SU-DHL-6 (cell line): Measurements from ENCODE around the gene RAB33A.

ENCODE experiments used
- H2AFZ ChIP-seq: fragments of 200-600 bp; sonication (generic); 2 replicates; pipeline ENCODE4 v1.6.1; 2014; ENCODE audit warnings: low read depth, mild to moderate bottlenecking, moderate library complexity, mixed read lengths, antibody characterized with exemption, low read length; ENCODE audit not compliant: severe bottlenecking
- H3F3A ChIP-seq: fragments of 200-600 bp; shearing (Covaris generic); 2 replicates; pipeline ENCODE4 v1.6.0; 2016; ENCODE audit warnings: antibody characterized with exemption, mild to moderate bottlenecking; ENCODE audit not compliant: insufficient read depth
- H3K27ac ChIP-seq: fragments of 200-600 bp; sonication (generic); 2 replicates; pipeline ENCODE4 v1.5.1; 2016; ENCODE audit warnings: low read depth, mild to moderate bottlenecking, low read length, moderate library complexity, mixed read lengths
- H3K27me3 ChIP-seq: fragments of 200-600 bp; sonication (generic), shearing (Covaris generic); 2 replicates; pipeline ENCODE4 v1.6.0; 2014; ENCODE audit warnings: mild to moderate bottlenecking, low read length
- H3K36me3 ChIP-seq: fragments of 200-600 bp; sonication (generic); 2 replicates; pipeline ENCODE4 v1.6.1; 2014; ENCODE audit warnings: mild to moderate bottlenecking, low read length, mixed read lengths
- H3K4me2 ChIP-seq: fragments of 300-600, 200-600 bp; shearing (Covaris generic), sonication (generic); 2 replicates; pipeline ENCODE4 v1.6.0; 2014; ENCODE audit warnings: low read length, low read depth, mild to moderate bottlenecking; ENCODE audit not compliant: poor library complexity, severe bottlenecking
- H3K4me3 ChIP-seq: fragments of 200-600 bp; sonication (generic); 2 replicates; pipeline ENCODE4 v1.5.1; 2014; ENCODE audit warnings: antibody characterized with exemption, low read length, mild to moderate bottlenecking, mixed read lengths; ENCODE audit not compliant: insufficient read depth, poor library complexity, severe bottlenecking
- H3K79me2 ChIP-seq: fragments of 200-600 bp; sonication (generic); 2 replicates; pipeline ENCODE4 v1.6.1; 2014; ENCODE audit warnings: mild to moderate bottlenecking, low read length, moderate library complexity; ENCODE audit not compliant: insufficient read depth
- H3K9ac ChIP-seq: fragments of 200-600 bp; sonication (generic); 2 replicates; pipeline ENCODE4 v1.7.0; 2014; ENCODE audit warnings: mild to moderate bottlenecking, low read length
- H3K9me2 ChIP-seq: fragments of 200-600 bp; sonication (generic); replicated peaks from 2 replicates; pipeline ENCODE4 v1.6.1; 2014; ENCODE audit warnings: low read length; ENCODE audit not compliant: insufficient read depth
- H3K9me3 ChIP-seq: fragments of 200-600 bp; sonication (generic); 2 replicates; pipeline ENCODE4 v1.6.1; 2014; ENCODE audit warnings: low read length, mixed read lengths; ENCODE audit not compliant: insufficient read depth
- H4K20me1 ChIP-seq: fragments of 200-600 bp; sonication (generic); 2 replicates; pipeline ENCODE4 v1.6.1; 2014; ENCODE audit warnings: low read depth, mild to moderate bottlenecking, antibody characterized with exemption, low read length, moderate library complexity, mixed read lengths
- CTCF ChIP-seq: fragments of 200-600 bp; sonication (generic); IDR thresholded peaks from one replicate; pipeline ENCODE4 v1.5.1; 2017; ENCODE audit warnings: antibody characterized with exemption, mild to moderate bottlenecking, low read length, moderate library complexity; ENCODE audit not compliant: insufficient read depth, poor library complexity, severe bottlenecking
- EZH2phosphoT487 ChIP-seq: fragments of 200-600 bp; sonication (generic), shearing (Covaris generic); conservative IDR thresholded peaks from 2 replicates; pipeline ENCODE4 v1.6.1; 2018; ENCODE audit warnings: mild to moderate bottlenecking, antibody characterized with exemption, low read length, moderate library complexity, mixed read lengths

Gene RAB33A

GRCh38 chrX:130147631-130148030, 24.1 kb upstream of the RAB33A start:
- Histone ChIP-seq H3K4me3 (no peak overlapping the region), H3K79me2 (no peaks in the 10 kb centered on the region), H3K9me2 (no peaks in the 10 kb centered on the region), H4K20me1 (no peaks in the 10 kb centered on the region), H3K4me2 (no peak overlapping the region), H2AFZ (no peak overlapping the region), H3K27ac (no peak overlapping the region), H3K27me3 (no peaks in the 10 kb centered on the region), H3K9ac (no peak overlapping the region), H3K9me3 (no peaks in the 10 kb centered on the region), H3K36me3 (peaks cover 2% of the 10 kb centered on the region; the same call in 1 of the 2 replicates), H3F3A (no peaks in the 10 kb centered on the region)
- no peak for TF ChIP-seq EZH2phosphoT487
- TF ChIP-seq CTCF = no peak

- TF ChIP-seq CTCF (no peak), EZH2phosphoT487 (no peak)
- no peak overlapping the region for H3K9ac ChIP-seq
- no peak overlapping the region for H2AFZ ChIP-seq
- H3F3A ChIP-seq = no peaks in the 10 kb centered on the region
- H3K36me3 ChIP-seq = no peaks in the 10 kb centered on the region
- H3K79me2 ChIP-seq = peaks cover 16% of the 10 kb centered on the region; the same call in 1 of the 2 replicates
- no peaks in the 10 kb centered on the region for H3K27me3 ChIP-seq
- H3K4me3 ChIP-seq = no peak overlapping the region
- no peak overlapping the region for H3K4me2 ChIP-seq
- H4K20me1 ChIP-seq = no peaks in the 10 kb centered on the region
- H3K27ac ChIP-seq = no peak overlapping the region
- H3K9me2 ChIP-seq = no peaks in the 10 kb centered on the region
- H3K9me3 ChIP-seq = no peaks in the 10 kb centered on the region
These were observed 16.2 kb upstream of the RAB33A start for GRCh38 chrX:130155564-130155963.

GRCh38 chrX:130158311-130158710, 13.5 kb upstream of the RAB33A start:
- no peaks in the 10 kb centered on the region for H3K9me3 ChIP-seq
- no peaks in the 10 kb centered on the region for H4K20me1 ChIP-seq
- H3K27me3 ChIP-seq = no peaks in the 10 kb centered on the region
- no peak overlapping the region for H3K4me3 ChIP-seq
- TF ChIP-seq EZH2phosphoT487 = no peak
- no peak for TF ChIP-seq CTCF
- H3K27ac ChIP-seq = no peak overlapping the region
- H3K4me2 ChIP-seq = no peak overlapping the region
- H3K9me2 ChIP-seq = no peaks in the 10 kb centered on the region
- no peak overlapping the region for H3K9ac ChIP-seq
- no peak overlapping the region for H2AFZ ChIP-seq
- no peaks in the 10 kb centered on the region for H3K36me3 ChIP-seq
- peaks cover 31% of the 10 kb centered on the region; the same call in 1 of the 2 replicates for H3K79me2 ChIP-seq
- H3F3A ChIP-seq = no peaks in the 10 kb centered on the region
